Stromal cell of bone marrow (primary cell): Measurements from ENCODE around the gene PDK1.
A peak's percentile ranks its signal among the peaks of the same experiment; 100 is the strongest.

Experiments used
- DNase-seq: peaks from one replicate; pipeline ENCODE4 v3.0.0-alpha.2; 2012; ENCODE audit warnings: low read depth

Gene PDK1

GRCh38 chr2:172597176-172597842, 41.4 kb downstream of the PDK1 start:
- no peak for DNase-seq

- no peak for DNase-seq
Measured at GRCh38 chr2:172599947-172600346, 44.1 kb downstream of the PDK1 start.

- DNase-seq: no peak
Measured at GRCh38 chr2:172600557-172601008, 44.7 kb downstream of the PDK1 start.

GRCh38 chr2:172606285-172606684, 50.4 kb downstream of the PDK1 start:
- DNase-seq: no peak

GRCh38 chr2:172607379-172607928, 51.6 kb downstream of the PDK1 start:
- DNase-seq: no peak

GRCh38 chr2:172609488-172609887, 53.6 kb downstream of the PDK1 start:
- DNase-seq: no peak

- no peak for DNase-seq
Measured at GRCh38 chr2:172612051-172612450, 56.2 kb downstream of the PDK1 start.

GRCh38 chr2:172613040-172613439, 57.1 kb downstream of the PDK1 start:
- DNase-seq: no peak

- no peak for DNase-seq
Measured at GRCh38 chr2:172613615-172614231, 57.8 kb downstream of the PDK1 start.

- DNase-seq: no peak
Measured at GRCh38 chr2:172614932-172615331, 59.0 kb downstream of the PDK1 start.

GRCh38 chr2:172615727-172616261, 59.9 kb downstream of the PDK1 start:
- DNase-seq: no peak

- no peak for DNase-seq
Measured at GRCh38 chr2:172617115-172617514, 61.2 kb downstream of the PDK1 start.

GRCh38 chr2:172623249-172623965, 67.5 kb downstream of the PDK1 start:
- DNase-seq: peak; percentile 84

GRCh38 chr2:172624996-172625395, 69.1 kb downstream of the PDK1 start:
- no peak for DNase-seq

- DNase-seq: no peak
Measured at GRCh38 chr2:172627181-172627580, 71.3 kb downstream of the PDK1 start.

GRCh38 chr2:172628085-172628484, 72.2 kb downstream of the PDK1 start:
- no peak for DNase-seq

- no peak for DNase-seq
Measured at GRCh38 chr2:172629586-172629985, 73.7 kb downstream of the PDK1 start.

GRCh38 chr2:172630181-172630580, 74.3 kb downstream of the PDK1 start:
- DNase-seq: no peak

- no peak for DNase-seq
Measured at GRCh38 chr2:172634477-172634876, 78.6 kb downstream of the PDK1 start.

GRCh38 chr2:172635548-172635947, 79.7 kb downstream of the PDK1 start:
- no peak for DNase-seq

GRCh38 chr2:172639256-172639655, 83.4 kb downstream of the PDK1 start:
- DNase-seq: no peak

- DNase-seq: peak; percentile 36
Measured at GRCh38 chr2:172639823-172640222, 83.9 kb downstream of the PDK1 start.

- no peak for DNase-seq
Measured at GRCh38 chr2:172640389-172640788, 84.5 kb downstream of the PDK1 start.
